Activated T-helper 1 cell treated with Interleukin-2 at 50 U/mL for 16 hours (primary cell): ENCODE measurements around the gene METTL3.
A peak's percentile ranks its signal among the peaks of the same experiment; 100 is the strongest.

ENCODE experiments used
- DNase-seq: peaks from one replicate; pipeline ENCODE4 v3.0.0-alpha.2; 2020; ENCODE audit warnings: low read depth

The METTL3 gene

GRCh38 chr14:21526672-21527317 is 15.7 kb upstream of the METTL3 start:
- DNase-seq: no peak

DNA sequence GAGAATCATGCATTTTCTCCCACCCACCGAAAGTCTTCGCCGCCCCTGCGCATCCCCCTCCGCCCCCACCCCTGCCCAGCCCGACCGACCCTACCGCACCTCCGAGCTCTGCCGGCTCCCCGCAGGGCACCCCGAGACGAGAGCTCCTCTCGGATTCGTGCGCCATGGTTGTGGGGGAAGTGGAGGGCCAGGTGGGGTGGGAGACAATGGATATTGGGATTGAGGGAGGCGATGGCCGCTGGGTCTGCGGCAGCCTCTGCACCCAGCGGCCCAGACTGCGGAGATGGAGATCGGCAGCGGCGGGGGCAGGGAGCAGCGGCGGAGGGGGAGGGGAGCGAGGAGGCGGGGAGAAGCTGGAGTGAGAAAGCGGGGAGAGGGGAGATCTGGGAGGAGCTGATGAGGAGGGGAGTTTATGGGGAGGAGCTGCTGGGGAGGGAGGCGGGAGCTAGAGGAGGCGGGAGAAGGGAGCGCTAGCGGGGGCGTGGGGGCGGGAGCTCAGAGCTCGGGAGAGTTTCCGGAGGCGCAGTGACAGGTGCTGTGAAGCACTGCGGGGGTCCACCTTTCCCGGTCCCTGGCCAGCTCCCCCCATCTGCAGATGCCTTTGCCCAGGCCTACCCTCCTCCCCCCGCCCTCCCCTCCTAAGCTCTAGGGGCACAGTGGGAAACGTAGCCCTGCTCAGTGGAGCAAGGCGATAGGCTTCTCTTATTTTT is 15.0 kb upstream of the METTL3 start, which contains the start of gene SALL2:
SALL2 (minus strand) TSS at position 385 of the 710 bp plus-strand sequence; CDS start at position 166, 219 bp downstream.
- DNase-seq: peak; percentile 46

DNA sequence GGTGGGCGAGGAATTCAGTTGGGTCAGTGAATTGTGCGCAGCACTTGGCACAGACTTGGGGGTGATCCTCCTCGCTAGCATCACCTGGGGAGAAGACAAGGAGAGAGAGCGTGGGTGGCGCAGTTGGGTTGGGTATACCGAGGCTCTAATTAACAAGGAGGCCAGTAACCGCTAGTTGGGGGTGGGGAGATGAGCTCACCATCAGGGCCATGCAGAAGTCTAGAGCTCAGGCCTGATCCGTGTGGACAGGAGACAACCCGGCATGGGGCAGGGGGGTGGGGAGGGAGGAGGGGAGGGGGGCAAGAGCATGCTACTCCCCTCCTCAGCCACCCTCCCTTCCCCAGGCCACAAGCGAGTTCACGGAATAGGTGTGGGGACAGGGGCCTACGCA is 14.4 kb upstream of the METTL3 start:
- DNase-seq: no peak

- DNase-seq: no peak
These were observed 13.7 kb upstream of the METTL3 start for GRCh38 chr14:21524575-21525490.

DNA sequence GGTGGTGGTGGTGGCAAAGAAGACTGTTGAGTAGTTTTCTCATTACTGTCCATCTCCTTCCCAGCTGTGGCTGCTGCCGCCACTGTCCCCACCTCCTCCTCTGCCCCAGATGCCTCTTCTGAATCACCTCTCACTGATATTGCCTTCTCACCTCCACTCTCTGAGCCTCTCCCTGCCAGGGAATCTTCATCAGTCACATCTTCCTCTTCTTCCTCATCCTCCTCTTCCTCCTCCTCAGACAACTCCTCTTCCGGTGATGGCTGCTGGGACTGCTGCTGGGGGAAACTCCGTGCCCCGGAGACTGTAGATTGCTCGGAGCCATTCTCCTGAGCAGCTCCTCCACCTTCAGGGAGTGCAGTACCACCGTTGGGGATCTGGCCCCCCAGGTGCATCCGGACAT is 12.1 kb upstream of the METTL3 start:
- no peak for DNase-seq

- DNase-seq: no peak
These were observed 10.4 kb upstream of the METTL3 start for GRCh38 chr14:21521501-21521900.

GRCh38 chr14:21520767-21521166 is 9.6 kb upstream of the METTL3 start:
- no peak for DNase-seq

DNA sequence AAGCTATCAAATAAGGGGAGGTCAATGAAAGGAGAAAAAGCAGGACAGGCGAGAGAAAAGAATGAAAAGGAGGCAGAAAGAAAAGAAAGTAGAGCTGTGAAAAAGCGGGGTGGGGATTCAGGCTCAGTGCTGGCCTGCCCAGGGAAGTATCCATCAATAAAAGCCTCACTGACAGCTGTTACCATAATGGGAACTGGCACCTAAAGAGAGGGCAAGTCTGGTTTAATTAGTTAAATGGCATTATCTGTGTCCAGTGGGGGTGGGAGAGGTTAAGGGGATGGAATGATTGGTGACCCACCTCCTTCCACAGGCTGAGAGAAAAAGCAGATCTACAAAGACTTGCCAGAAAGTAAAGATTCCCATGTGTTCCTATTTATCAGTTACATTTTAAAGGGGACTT is 7.6 kb upstream of the METTL3 start:
- no peak for DNase-seq

DNA sequence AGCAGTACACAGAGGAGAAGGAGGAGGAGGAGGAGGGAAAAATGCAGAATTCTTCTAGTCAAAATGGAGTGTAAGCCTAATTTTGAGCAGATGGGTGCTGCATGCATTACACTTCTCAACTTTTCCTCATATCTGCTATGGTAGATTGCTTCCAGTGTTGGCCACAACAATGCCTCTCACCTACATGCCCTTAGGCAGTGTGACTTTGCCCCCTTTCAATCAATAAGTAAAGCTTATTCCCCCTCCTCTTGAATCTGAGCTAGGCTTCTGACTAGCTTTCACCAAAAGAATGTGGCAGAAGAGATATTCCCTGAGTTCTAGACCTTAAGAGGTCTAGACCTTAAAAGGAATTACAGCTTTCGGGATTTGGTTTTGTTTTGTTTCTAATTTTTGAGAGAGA is 3.2 kb upstream of the METTL3 start:
- DNase-seq: no peak

GRCh38 chr14:21509432-21510143 is 1.6 kb downstream of the METTL3 start:
- DNase-seq: no peak

DNA sequence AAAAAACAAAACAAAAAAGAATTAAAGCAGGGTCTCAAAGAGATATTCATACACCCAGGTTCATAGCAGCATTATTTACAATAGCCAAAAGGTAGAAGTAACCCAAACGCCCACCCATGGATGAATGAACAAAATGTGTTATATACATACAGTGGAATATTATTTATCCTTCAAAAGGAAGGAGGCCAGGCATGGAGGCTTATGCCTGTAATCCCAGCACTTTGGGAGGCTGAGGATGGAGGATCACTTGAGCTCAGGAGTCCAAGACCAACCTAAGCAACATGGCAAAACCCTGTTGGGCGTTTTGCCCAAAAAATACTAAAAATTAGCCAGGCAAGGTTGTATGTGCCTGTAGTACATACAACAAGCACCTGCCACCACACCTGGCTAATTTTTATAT is 4.6 kb downstream of the METTL3 start:
- no peak for DNase-seq

- DNase-seq: no peak
These were observed 6.1 kb downstream of the METTL3 start for GRCh38 chr14:21505012-21505553.

- DNase-seq: no peak
These were observed 7.8 kb downstream of the METTL3 start for GRCh38 chr14:21503376-21503775.

- no peak for DNase-seq
These were observed 9.6 kb downstream of the METTL3 start for GRCh38 chr14:21501568-21501967.

DNA sequence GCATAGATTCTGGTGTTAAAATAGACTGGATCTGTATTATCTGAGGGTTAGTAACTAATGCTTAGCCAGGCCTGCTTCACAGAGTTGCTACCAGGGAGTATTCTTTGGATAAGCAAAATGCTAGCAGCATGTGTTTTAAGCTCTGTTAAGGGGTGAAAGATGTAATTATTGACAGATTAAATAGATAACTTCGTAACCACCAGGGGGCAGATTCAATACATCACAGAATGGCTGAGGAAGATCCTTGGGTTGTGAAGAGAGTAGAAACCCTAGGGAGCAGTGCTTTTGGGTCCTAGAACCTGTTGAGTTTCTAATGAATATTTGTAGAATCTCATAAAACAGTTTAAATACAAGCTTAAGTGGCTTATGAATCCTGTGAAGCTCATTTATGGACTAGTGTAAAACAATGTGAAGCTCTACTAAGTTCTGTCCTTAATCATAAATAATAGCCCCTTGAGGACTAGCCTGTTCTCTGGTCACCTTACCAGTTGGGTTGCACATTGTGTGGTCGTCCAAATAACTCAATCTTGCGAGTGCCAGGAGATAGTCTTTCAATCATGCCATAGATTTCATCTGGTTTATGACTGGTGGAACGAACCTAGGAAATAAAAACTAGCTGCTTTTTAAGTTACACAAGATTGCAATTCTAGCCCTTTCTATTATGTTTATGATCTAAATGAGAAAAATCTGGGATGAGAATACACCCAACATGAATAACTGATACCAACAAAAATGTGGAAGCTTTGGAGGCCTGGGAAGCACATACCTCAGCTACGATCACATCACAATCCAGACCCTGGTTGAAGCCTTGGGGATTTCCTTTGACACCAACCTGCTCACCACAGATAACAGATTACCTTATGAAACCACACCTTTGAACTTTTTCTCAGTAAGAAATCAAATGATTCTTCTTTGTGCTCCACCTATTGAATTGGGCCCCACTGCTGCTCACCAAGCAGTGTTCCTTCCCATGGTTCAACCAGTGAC is 12.3 kb downstream of the METTL3 start:
- no peak for DNase-seq

- no peak for DNase-seq
These were observed 14.7 kb downstream of the METTL3 start for GRCh38 chr14:21496453-21496852.

DNA sequence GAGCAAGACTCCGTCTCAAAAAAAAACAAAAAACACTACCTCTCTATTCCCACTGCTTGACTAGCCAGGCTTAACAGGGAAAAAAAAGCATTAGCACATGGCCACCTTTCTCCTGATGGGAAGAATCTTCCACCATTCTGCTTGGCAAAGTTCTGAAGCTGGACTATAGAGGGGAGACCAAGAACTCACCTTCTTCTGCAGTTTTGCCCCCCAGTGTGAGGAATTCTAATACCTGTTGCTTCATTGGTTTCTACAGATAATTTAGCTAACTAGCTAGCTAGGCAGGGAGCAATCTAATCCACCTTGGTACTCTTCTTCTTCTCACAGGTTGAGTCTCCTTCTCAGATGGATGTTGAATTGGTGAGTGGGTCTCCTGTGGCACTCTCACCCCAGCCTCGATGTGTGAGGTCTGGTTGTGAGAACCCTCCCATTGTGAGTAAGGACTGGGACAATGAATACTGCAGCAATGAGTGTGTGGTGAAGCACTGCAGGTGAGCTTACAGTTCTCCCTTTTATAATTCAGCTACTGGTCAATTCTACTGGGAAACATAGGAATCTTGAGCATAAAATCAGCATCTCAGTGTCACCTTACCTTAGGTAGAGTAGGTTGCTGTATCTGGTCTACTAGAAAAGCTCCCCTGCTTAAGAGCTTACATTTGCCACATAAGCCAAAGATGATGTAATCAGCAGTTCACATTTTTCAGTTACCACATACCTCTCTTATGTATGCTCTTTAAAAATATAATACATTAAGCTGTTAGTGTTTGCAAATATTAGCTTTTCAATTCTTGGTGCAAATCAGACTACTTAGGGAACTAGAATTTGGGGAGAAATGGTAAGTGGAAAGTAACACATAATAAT is 16.0 kb downstream of the METTL3 start:
- no peak for DNase-seq

GRCh38 chr14:21486640-21487087 is 24.5 kb downstream of the METTL3 start:
- DNase-seq: no peak

GRCh38 chr14:21476925-21477681 is 34.0 kb downstream of the METTL3 start, which contains the start of the genes RAB2B and TOX4:
RAB2B (minus strand) TSS chr14:21476959; CDS start chr14:21476872, 87 bp downstream.
TOX4 (plus strand) TSS chr14:21477195; CDS start chr14:21477279, 84 bp downstream.
- DNase-seq: peak; percentile 92
